Brain pericyte (primary cell): ENCODE results near the gene RWDD1.
A peak's percentile ranks its signal among the peaks of the same experiment; 100 is the strongest.

Source experiments
- DNase-seq: peaks from one replicate; pipeline ENCODE4 v3.0.0-alpha.2; 2012; ENCODE audit warnings: low read depth, low spot score

Gene RWDD1

GRCh38 chr6:116570856-116571682, at the start of gene RWDD1:
TSS of gene RWDD1 (plus strand) at chr6:116571504. CDS start at chr6:116571583, 79 bp downstream.
- peak; percentile 98 for DNase-seq

- DNase-seq, result no peak
Measured at GRCh38 chr6:116522896-116523295, 48.4 kb upstream of the RWDD1 start.

- DNase-seq, result no peak
Measured at GRCh38 chr6:116524236-116524635, 47.1 kb upstream of the RWDD1 start.

GRCh38 chr6:116528133-116528532, 43.2 kb upstream of the RWDD1 start:
- no peak for DNase-seq

GRCh38 chr6:116528780-116529179, 42.5 kb upstream of the RWDD1 start:
- DNase-seq, result no peak

GRCh38 chr6:116529466-116530290, 41.6 kb upstream of the RWDD1 start:
- DNase-seq, result no peak

GRCh38 chr6:116530436-116530835, 40.9 kb upstream of the RWDD1 start:
- DNase-seq, result no peak

GRCh38 chr6:116531675-116532570, 39.4 kb upstream of the RWDD1 start:
- DNase-seq, result peak; percentile 13

- no peak for DNase-seq
Measured at GRCh38 chr6:116533233-116533957, 37.9 kb upstream of the RWDD1 start.

- DNase-seq, result no peak
Measured at GRCh38 chr6:116535109-116535508, 36.2 kb upstream of the RWDD1 start.

GRCh38 chr6:116536216-116536621, 35.1 kb upstream of the RWDD1 start:
- peak; percentile 29 for DNase-seq

GRCh38 chr6:116542426-116542825, 28.9 kb upstream of the RWDD1 start:
- DNase-seq, result no peak

GRCh38 chr6:116543149-116543548, 28.2 kb upstream of the RWDD1 start:
- no peak for DNase-seq

GRCh38 chr6:116545651-116546050, 25.7 kb upstream of the RWDD1 start, which contains the start of gene TRAPPC3L:
TSS of gene TRAPPC3L (minus strand) at chr6:116545684. CDS start at chr6:116545514, 170 bp downstream.
- DNase-seq, result no peak

GRCh38 chr6:116547358-116547757, 23.9 kb upstream of the RWDD1 start:
- DNase-seq, result no peak

GRCh38 chr6:116550796-116551195, 20.5 kb upstream of the RWDD1 start:
- no peak for DNase-seq

GRCh38 chr6:116553451-116553850, 17.9 kb upstream of the RWDD1 start, which contains the start of gene CALHM4:
TSS of gene CALHM4 (plus strand) at chr6:116553751. CDS start at chr6:116553794, 43 bp downstream.
- DNase-seq, result no peak

GRCh38 chr6:116556065-116556464, 15.2 kb upstream of the RWDD1 start:
- no peak for DNase-seq

GRCh38 chr6:116556814-116557415, 14.4 kb upstream of the RWDD1 start:
- DNase-seq, result no peak

- DNase-seq, result no peak
Measured at GRCh38 chr6:116557893-116558292, 13.4 kb upstream of the RWDD1 start.
